Measurements from ENCODE around the gene XYLT1.

XYLT1 gene

GRCh38 chr16:17304491-17305119 lies 166.2 kb downstream of the XYLT1 start:
- no peak for DNase-seq

- no peak for DNase-seq
Measured at GRCh38 chr16:17304106-17304490, 166.7 kb downstream of the XYLT1 start.

GRCh38 chr16:17303101-17303500 lies 167.7 kb downstream of the XYLT1 start:
- no peak for DNase-seq

- no peak for DNase-seq
Measured at GRCh38 chr16:17302620-17303019, 168.1 kb downstream of the XYLT1 start.

GRCh38 chr16:17302214-17302613 lies 168.5 kb downstream of the XYLT1 start:
- DNase-seq = no peak

GRCh38 chr16:17301593-17302135 lies 169.1 kb downstream of the XYLT1 start:
- no peak for DNase-seq

GRCh38 chr16:17301184-17301583 lies 169.6 kb downstream of the XYLT1 start:
- DNase-seq = no peak

GRCh38 chr16:17299790-17300189 lies 171.0 kb downstream of the XYLT1 start:
- DNase-seq = no peak

GRCh38 chr16:17298238-17298637 lies 172.5 kb downstream of the XYLT1 start:
- DNase-seq = no peak

GRCh38 chr16:17296431-17296830 lies 174.3 kb downstream of the XYLT1 start:
- DNase-seq = no peak

- DNase-seq = no peak
Measured at GRCh38 chr16:17295948-17296347, 174.8 kb downstream of the XYLT1 start.

GRCh38 chr16:17294856-17295255 lies 175.9 kb downstream of the XYLT1 start:
- no peak for DNase-seq

GRCh38 chr16:17293813-17294558 lies 176.8 kb downstream of the XYLT1 start:
- DNase-seq = no peak

GRCh38 chr16:17291289-17291688 lies 179.5 kb downstream of the XYLT1 start:
- no peak for DNase-seq

- DNase-seq = no peak
Measured at GRCh38 chr16:17289674-17290635, 180.8 kb downstream of the XYLT1 start.

GRCh38 chr16:17289050-17289449 lies 181.7 kb downstream of the XYLT1 start:
- DNase-seq = no peak

GRCh38 chr16:17287166-17287800 lies 183.5 kb downstream of the XYLT1 start:
- DNase-seq = no peak

GRCh38 chr16:17286443-17286842 lies 184.3 kb downstream of the XYLT1 start:
- no peak for DNase-seq

GRCh38 chr16:17283016-17283415 lies 187.7 kb downstream of the XYLT1 start:
- DNase-seq = no peak

- no peak for DNase-seq
Measured at GRCh38 chr16:17282247-17282646, 188.5 kb downstream of the XYLT1 start.

- DNase-seq = no peak
Measured at GRCh38 chr16:17281052-17281451, 189.7 kb downstream of the XYLT1 start.

GRCh38 chr16:17278988-17279387 lies 191.8 kb downstream of the XYLT1 start:
- no peak for DNase-seq

- DNase-seq = no peak
Measured at GRCh38 chr16:17277981-17278381, 192.8 kb downstream of the XYLT1 start.

All from activated naive CD4-positive, alpha-beta T cell (primary cell).